Thymus (tissue), 11 donors: ENCODE results near the gene ZNF32. TPM values are rescaled to one million over a fixed set of nuclear protein-coding genes. Genes with fewer than 3 reads are reported as not detected.

Source experiments
- DNase-seq, 9 donors: peaks; one replicate each; pipeline ENCODE4 v3.0.0-alpha.2; 2013; ENCODE audit warnings: low spot score in 9 of 9, low read depth in 6 of 9, missing footprints in 1 of 9
- H3K27ac ChIP-seq, 2 donors: one replicate each; pipeline ENCODE4 v1.5.1; 2013; ENCODE audit warnings: control low read depth in 1 of 2, low read depth in 1 of 2, low read length in 1 of 2, mild to moderate bottlenecking in 1 of 2, moderate library complexity in 1 of 2
- H3K27me3 ChIP-seq, 2 donors: one replicate each; pipeline ENCODE4 v1.5.1; 2013; ENCODE audit warnings: low read length in 1 of 2; ENCODE audit not compliant: control insufficient read depth in 2 of 2, insufficient read depth in 1 of 2
- H3K36me3 ChIP-seq, 2 donors: one replicate each; pipeline ENCODE4 v1.5.1; 2013; ENCODE audit warnings: low read length in 1 of 2, mild to moderate bottlenecking in 1 of 2, moderate library complexity in 1 of 2; ENCODE audit not compliant: control insufficient read depth in 2 of 2, insufficient read depth in 2 of 2
- H3K4me1 ChIP-seq, 2 donors: one replicate each; pipeline ENCODE4 v1.5.1; 2013; ENCODE audit warnings: low read length in 2 of 2; ENCODE audit not compliant: control insufficient read depth in 2 of 2, insufficient read depth in 2 of 2
- H3K4me3 ChIP-seq, 2 donors: one replicate each; pipeline ENCODE4 v1.5.1; 2013; ENCODE audit warnings: low read length in 2 of 2, control low read depth in 1 of 2, mild to moderate bottlenecking in 1 of 2
- H3K9me3 ChIP-seq, 2 donors: one replicate each; pipeline ENCODE4 v1.5.1; 2013; ENCODE audit warnings: low read length in 1 of 2, mild to moderate bottlenecking in 1 of 2; ENCODE audit not compliant: control insufficient read depth in 2 of 2, insufficient read depth in 1 of 2
- WGBS: extraction: QIAGEN DNeasy Blood & Tissue Kit; methylation state at CpG from one replicate; pipeline ENCODE4 v1.1.7; 2013; 5-methylcytosine and 5-hydroxymethylcytosine counted together
- polyA plus RNA-seq: library from polyadenylated mRNA; stranded (reverse); fragments of 200-250 nt; gene quantifications from one replicate; pipeline ENCODE4 v1.2.3, GENCODE V29; 2013
- total RNA-seq: library from RNA; stranded (reverse); fragments of 120-200 nt; gene quantifications from one replicate; pipeline ENCODE4 v1.2.4, GENCODE V29; 2013
- donor health status: healthy.

The ZNF32 gene
- total and polyA plus RNA-seq, 2 donors, result 52.8 to 88.7 TPM

DNA sequence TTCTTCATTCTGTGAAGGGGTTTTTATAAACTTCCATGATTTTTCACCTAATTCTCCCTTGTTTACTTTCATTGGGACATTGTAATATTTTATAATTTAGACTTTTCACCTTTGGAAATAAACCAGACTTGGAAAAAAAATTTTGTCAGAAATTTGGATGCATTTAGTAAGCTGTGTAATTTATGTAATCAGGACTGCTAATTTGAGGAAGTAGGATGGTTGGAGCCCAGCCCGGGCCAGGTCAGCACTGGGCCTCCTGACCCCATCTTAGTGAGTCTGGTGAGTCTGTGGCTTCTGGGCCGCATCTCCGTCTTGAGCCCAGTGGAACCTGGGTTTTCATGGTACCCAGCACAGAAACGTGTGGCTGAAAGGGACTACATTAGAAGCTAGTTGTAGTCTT lies 27.6 kb upstream of the ZNF32 start:
- WGBS, result 64% methylated on average over 4 of the region's 4 CpGs
- Histone ChIP-seq H3K27ac (no peak overlapping the region), H3K9me3 (no peaks in the 10 kb centered on the region)

DNA sequence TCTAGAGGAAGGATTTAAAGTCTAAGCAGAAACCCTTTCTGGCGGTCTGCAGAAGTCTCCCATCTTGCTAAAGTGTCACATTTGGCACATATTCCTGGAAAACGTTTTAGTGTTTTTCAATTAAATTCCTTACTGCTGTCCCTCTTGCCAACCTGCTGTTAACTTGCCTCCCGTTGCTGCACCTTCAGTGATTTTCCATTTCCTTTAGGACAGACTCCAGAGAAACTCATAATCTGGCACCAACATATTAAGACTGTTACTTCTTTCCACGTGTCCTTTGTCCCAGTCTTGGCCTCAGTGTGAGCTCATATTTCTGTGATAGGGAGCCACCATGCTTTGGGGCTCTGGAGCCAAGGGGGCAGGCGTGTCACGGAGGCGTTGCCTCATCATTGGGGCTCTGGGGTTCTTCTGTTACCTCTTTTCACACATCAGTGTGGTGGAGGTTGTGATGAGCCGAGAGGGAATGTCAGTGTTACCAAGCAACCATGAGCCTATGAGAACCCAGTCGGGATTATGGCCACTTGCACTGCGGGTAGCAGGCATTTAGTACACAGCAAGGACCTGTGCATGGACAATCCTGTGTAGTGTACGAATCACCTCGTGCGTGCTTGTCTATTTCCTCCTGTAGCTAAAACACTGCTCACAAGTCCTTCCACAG lies 26.0 kb upstream of the ZNF32 start:
- WGBS, result 93% methylated on average over 13 of the region's 13 CpGs
- Histone ChIP-seq H3K9me3 (no peaks in the 10 kb centered on the region), H3K36me3 (no peaks in the 10 kb centered on the region), H3K27ac (no peak overlapping the region), H3K27me3 (peaks cover 0 to 30% of the 10 kb centered on the region in 2 donors), H3K4me1 (no peaks in the 10 kb centered on the region), H3K4me3 (no peak overlapping the region)
- DNase-seq, result no peak

More for the DNA sequence above, 27.6 kb upstream of the ZNF32 start:
- no peak overlapping the region for H3K4me3 ChIP-seq
- H3K36me3 ChIP-seq, result no peaks in the 10 kb centered on the region
- H3K27me3 ChIP-seq, result peaks cover 0 to 16% of the 10 kb centered on the region in 2 donors
- H3K4me1 ChIP-seq, result no peaks in the 10 kb centered on the region
- DNase-seq, result no peak

DNA sequence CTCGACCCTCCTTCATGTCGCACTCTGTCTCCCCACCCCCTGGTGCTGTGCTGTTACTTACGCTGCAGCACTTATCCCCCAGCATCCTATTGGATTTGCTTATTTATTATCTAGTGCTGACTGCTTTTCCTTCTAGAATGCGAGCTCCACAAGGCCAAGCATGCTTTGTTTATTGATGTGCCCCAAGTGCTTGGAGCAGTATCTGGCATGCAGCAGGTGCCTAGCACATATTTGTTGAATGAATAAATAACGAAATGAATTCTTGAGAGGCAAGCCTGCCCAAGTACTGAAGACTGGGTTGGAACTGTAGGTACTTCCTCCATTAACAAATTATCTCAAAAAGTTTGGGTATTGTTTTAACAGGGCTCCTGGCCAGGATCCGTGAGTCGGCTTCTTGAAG lies 24.8 kb upstream of the ZNF32 start:
- Histone ChIP-seq H3K4me1 (no peaks in the 10 kb centered on the region), H3K4me3 (no peak overlapping the region), H3K9me3 (no peaks in the 10 kb centered on the region), H3K27me3 (peaks cover under 1 to 42% of the 10 kb centered on the region in 2 donors), H3K36me3 (no peaks in the 10 kb centered on the region), H3K27ac (no peak overlapping the region)
- no peak for DNase-seq
- 92% methylated on average over 7 of the region's 7 CpGs for WGBS

GRCh38 chr10:43671659-43672531 lies 23.2 kb upstream of the ZNF32 start:
- DNase-seq, result peak; percentile 13 to 78 (median 56)

GRCh38 chr10:43669386-43669785 lies 20.7 kb upstream of the ZNF32 start:
- peaks cover 25 to 67% of the 10 kb centered on the region in 2 donors for H3K27me3 ChIP-seq

More at GRCh38 chr10:43671659-43672531, 23.2 kb upstream of the ZNF32 start:
- Histone ChIP-seq H3K4me3 (no peak overlapping the region), H3K9me3 (no peaks in the 10 kb centered on the region), H3K36me3 (no peaks in the 10 kb centered on the region), H3K27ac (no peak overlapping the region), H3K27me3 (peaks cover 16 to 56% of the 10 kb centered on the region in 2 donors), H3K4me1 (no peaks in the 10 kb centered on the region)
- 51% methylated on average over 18 of the region's 18 CpGs for WGBS

GRCh38 chr10:43667761-43668386 lies 19.2 kb upstream of the ZNF32 start:
- Histone ChIP-seq H3K4me1 (no peaks in the 10 kb centered on the region), H3K9me3 (no peaks in the 10 kb centered on the region), H3K27ac (no peak overlapping the region), H3K27me3 (peaks cover 25 to 66% of the 10 kb centered on the region in 2 donors), H3K36me3 (no peaks in the 10 kb centered on the region), H3K4me3 (no peak overlapping the region)
- 85% methylated on average over 36 of the region's 36 CpGs for WGBS
- DNase-seq, result no peak

More at GRCh38 chr10:43669386-43669785, 20.7 kb upstream of the ZNF32 start:
- Histone ChIP-seq H3K4me3 (no peak overlapping the region), H3K27ac (no peak overlapping the region), H3K9me3 (no peaks in the 10 kb centered on the region), H3K4me1 (no peaks in the 10 kb centered on the region), H3K36me3 (no peaks in the 10 kb centered on the region)
- DNase-seq, result no peak
- 89% methylated on average over 3 of the region's 3 CpGs for WGBS

- DNase-seq, result no peak
- Histone ChIP-seq H3K9me3 (no peaks in the 10 kb centered on the region), H3K4me3 (no peak overlapping the region), H3K27me3 (peaks cover 25 to 65% of the 10 kb centered on the region in 2 donors), H3K27ac (no peak overlapping the region), H3K4me1 (no peaks in the 10 kb centered on the region), H3K36me3 (no peaks in the 10 kb centered on the region)
- WGBS, result 7% methylated on average over 35 of the region's 35 CpGs
Measured at GRCh38 chr10:43667317-43667731, 18.6 kb upstream of the ZNF32 start.

DNA sequence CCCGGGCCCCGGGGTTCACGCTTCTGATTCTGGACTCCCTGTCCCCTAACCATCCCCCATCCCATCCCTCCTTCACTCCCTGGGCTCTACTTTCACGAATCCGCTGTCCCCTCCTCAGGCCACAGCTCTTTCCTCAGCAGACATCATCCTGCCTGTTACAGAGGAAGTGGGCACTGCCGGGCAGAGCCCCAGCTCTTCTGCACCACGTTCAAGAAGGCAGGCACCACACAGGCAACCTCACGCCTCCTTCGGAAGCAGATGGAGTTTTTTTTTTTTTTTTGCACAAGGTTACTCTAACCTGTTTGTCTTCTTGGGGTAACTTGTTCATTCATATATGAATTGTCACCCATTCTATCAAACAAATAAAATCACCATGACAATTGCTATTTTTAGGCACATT lies 17.9 kb upstream of the ZNF32 start:
- no peak for DNase-seq
- WGBS, result 27% methylated on average over 9 of the region's 9 CpGs
- Histone ChIP-seq H3K36me3 (no peaks in the 10 kb centered on the region), H3K27ac (no peak overlapping the region), H3K9me3 (no peaks in the 10 kb centered on the region), H3K4me1 (no peaks in the 10 kb centered on the region), H3K4me3 (no peak overlapping the region), H3K27me3 (peaks cover 25 to 63% of the 10 kb centered on the region in 2 donors)

- Histone ChIP-seq H3K4me3 (no peak overlapping the region), H3K4me1 (no peaks in the 10 kb centered on the region), H3K27me3 (peaks cover 25 to 49% of the 10 kb centered on the region in 2 donors), H3K36me3 (no peaks in the 10 kb centered on the region), H3K9me3 (no peaks in the 10 kb centered on the region), H3K27ac (no peak overlapping the region)
- 63% methylated on average over 3 of the region's 3 CpGs for WGBS
- no peak for DNase-seq
Measured at GRCh38 chr10:43665054-43665453, 16.4 kb upstream of the ZNF32 start.
